Activated T-cell treated with anti-CD3 and anti-CD28 coated beads, Interleukin-2, amount 50 U/mL, for 24 hours (primary cell): Measurements from ENCODE around the gene GNMT.
A peak's percentile ranks its signal among the peaks of the same experiment; 100 is the strongest.

Experiments used
- DNase-seq: peaks from one replicate; pipeline ENCODE4 v3.0.0-alpha.2; 2020
- H3K27ac Mint-ChIP-seq: 2 replicates; pipeline ENCODE4 v1.8.0; 2020; ENCODE audit warnings: mild to moderate bottlenecking, mixed read lengths
- H3K27me3 Mint-ChIP-seq: 2 replicates; pipeline ENCODE4 v1.8.0; 2020; ENCODE audit warnings: mixed read lengths
- H3K36me3 Mint-ChIP-seq: 2 replicates; pipeline ENCODE4 v1.8.0; 2020; ENCODE audit warnings: low read depth, mixed read lengths
- H3K4me1 Mint-ChIP-seq: 2 replicates; pipeline ENCODE4 v1.8.0; 2020; ENCODE audit warnings: low read depth, mixed read lengths
- H3K4me3 Mint-ChIP-seq: 2 replicates; pipeline ENCODE4 v1.8.0; 2020; ENCODE audit warnings: mild to moderate bottlenecking, moderate library complexity, mixed read lengths
- H3K9me3 Mint-ChIP-seq: 2 replicates; pipeline ENCODE4 v1.8.0; 2020; ENCODE audit warnings: mixed read lengths

Gene GNMT

GRCh38 chr6:42960243-42961019 lies at the start of gene GNMT:
GNMT (plus strand) TSS chr6:42960754; CDS start chr6:42960768, 14 bp downstream.
- peaks cover 15% of the 10 kb centered on the region for H3K4me1 Mint-ChIP-seq
- no peaks in the 10 kb centered on the region for H3K9me3 Mint-ChIP-seq
- H3K27ac Mint-ChIP-seq = no peak within 1 kb of the TSS

GRCh38 chr6:42911171-42912021 lies 49.2 kb upstream of the GNMT start:
- Mint-ChIP-seq H3K27ac (no peak overlapping the region), H3K4me3 (peak overlapping the region; percentile 20), H3K4me1 (peaks cover 3% of the 10 kb centered on the region), H3K9me3 (no peaks in the 10 kb centered on the region), H3K27me3 (peaks cover 16% of the 10 kb centered on the region), H3K36me3 (no peaks in the 10 kb centered on the region)
- no peak for DNase-seq

More at GRCh38 chr6:42960243-42961019, at the start of gene GNMT:
- no peaks in the 10 kb centered on the region for H3K27me3 Mint-ChIP-seq
- H3K4me3 Mint-ChIP-seq = peak within 1 kb of the TSS; percentile 65
- peak; percentile 63 for DNase-seq
- peaks cover 22% of the 10 kb centered on the region for H3K36me3 Mint-ChIP-seq

- peaks cover 16% of the 10 kb centered on the region for H3K27me3 Mint-ChIP-seq
- H3K36me3 Mint-ChIP-seq = no peaks in the 10 kb centered on the region
- no peak for DNase-seq
- peaks cover 3% of the 10 kb centered on the region for H3K4me1 Mint-ChIP-seq
- no peak overlapping the region for H3K27ac Mint-ChIP-seq
- H3K9me3 Mint-ChIP-seq = no peaks in the 10 kb centered on the region
- H3K4me3 Mint-ChIP-seq = no peak overlapping the region
Measured at GRCh38 chr6:42914546-42914945, 46.0 kb upstream of the GNMT start.

- H3K27ac Mint-ChIP-seq = no peak within 1 kb of the TSS
- peaks cover 16% of the 10 kb centered on the region for H3K27me3 Mint-ChIP-seq
- H3K36me3 Mint-ChIP-seq = no peaks in the 10 kb centered on the region
- no peak for DNase-seq
- no peaks in the 10 kb centered on the region for H3K9me3 Mint-ChIP-seq
- H3K4me3 Mint-ChIP-seq = no peak within 1 kb of the TSS
- peaks cover 3% of the 10 kb centered on the region for H3K4me1 Mint-ChIP-seq
Measured at GRCh38 chr6:42915732-42916131, 44.8 kb upstream of the GNMT start, which contains the start of gene PTCRA. PTCRA (plus strand) TSS chr6:42916053; CDS start chr6:42916070, 17 bp downstream.

GRCh38 chr6:42916288-42916687 lies 44.3 kb upstream of the GNMT start:
- Mint-ChIP-seq H3K4me1 (peaks cover 1% of the 10 kb centered on the region), H3K36me3 (no peaks in the 10 kb centered on the region), H3K27me3 (peaks cover 12% of the 10 kb centered on the region), H3K4me3 (no peak overlapping the region), H3K27ac (no peak overlapping the region), H3K9me3 (no peaks in the 10 kb centered on the region)
- no peak for DNase-seq

GRCh38 chr6:42921801-42922200 lies 38.8 kb upstream of the GNMT start:
- H3K27me3 Mint-ChIP-seq = no peaks in the 10 kb centered on the region
- H3K9me3 Mint-ChIP-seq = no peaks in the 10 kb centered on the region
- no peaks in the 10 kb centered on the region for H3K36me3 Mint-ChIP-seq
- no peak overlapping the region for H3K4me3 Mint-ChIP-seq
- no peak for DNase-seq
- no peak overlapping the region for H3K27ac Mint-ChIP-seq
- H3K4me1 Mint-ChIP-seq = no peaks in the 10 kb centered on the region

- no peaks in the 10 kb centered on the region for H3K27me3 Mint-ChIP-seq
- peaks cover 5% of the 10 kb centered on the region for H3K4me1 Mint-ChIP-seq
Measured at GRCh38 chr6:42923666-42924065, 36.9 kb upstream of the GNMT start.

GRCh38 chr6:42925248-42925857 lies 35.2 kb upstream of the GNMT start:
- H3K27ac Mint-ChIP-seq = peak overlapping the region; percentile 38
- no peaks in the 10 kb centered on the region for H3K9me3 Mint-ChIP-seq
- no peaks in the 10 kb centered on the region for H3K27me3 Mint-ChIP-seq
- H3K4me1 Mint-ChIP-seq = peaks cover 11% of the 10 kb centered on the region
- H3K4me3 Mint-ChIP-seq = no peak overlapping the region
- no peak for DNase-seq
- peaks cover 12% of the 10 kb centered on the region for H3K36me3 Mint-ChIP-seq

More at GRCh38 chr6:42923666-42924065, 36.9 kb upstream of the GNMT start:
- H3K27ac Mint-ChIP-seq = no peak overlapping the region
- no peaks in the 10 kb centered on the region for H3K9me3 Mint-ChIP-seq
- H3K4me3 Mint-ChIP-seq = no peak overlapping the region
- no peaks in the 10 kb centered on the region for H3K36me3 Mint-ChIP-seq
- no peak for DNase-seq

GRCh38 chr6:42928986-42929820 lies 31.4 kb upstream of the GNMT start, which contains the start of gene CNPY3:
CNPY3 (plus strand) TSS chr6:42929480; CDS start chr6:42929571, 91 bp downstream.
- Mint-ChIP-seq H3K36me3 (peaks cover 46% of the 10 kb centered on the region), H3K27ac (peak within 1 kb of the TSS; percentile 100), H3K4me3 (peak within 1 kb of the TSS; percentile 99), H3K4me1 (peaks cover 46% of the 10 kb centered on the region), H3K9me3 (no peaks in the 10 kb centered on the region), H3K27me3 (no peaks in the 10 kb centered on the region)
- peak; percentile 92 for DNase-seq

GRCh38 chr6:42929821-42930360 lies 30.7 kb upstream of the GNMT start:
- peaks cover 48% of the 10 kb centered on the region for H3K4me1 Mint-ChIP-seq
- DNase-seq = no peak

GRCh38 chr6:42932412-42932811 lies 28.1 kb upstream of the GNMT start:
- H3K4me1 Mint-ChIP-seq = peaks cover 57% of the 10 kb centered on the region
- H3K4me3 Mint-ChIP-seq = peak overlapping the region; percentile 51
- peak overlapping the region; percentile 81 for H3K27ac Mint-ChIP-seq
- H3K36me3 Mint-ChIP-seq = peaks cover 79% of the 10 kb centered on the region
- DNase-seq = no peak
- no peaks in the 10 kb centered on the region for H3K27me3 Mint-ChIP-seq
- no peaks in the 10 kb centered on the region for H3K9me3 Mint-ChIP-seq

More at GRCh38 chr6:42929821-42930360, 30.7 kb upstream of the GNMT start:
- H3K27me3 Mint-ChIP-seq = no peaks in the 10 kb centered on the region
- peak overlapping the region; percentile 99 for H3K4me3 Mint-ChIP-seq
- no peaks in the 10 kb centered on the region for H3K9me3 Mint-ChIP-seq
- H3K36me3 Mint-ChIP-seq = peaks cover 53% of the 10 kb centered on the region
- peak overlapping the region; percentile 100 for H3K27ac Mint-ChIP-seq

- H3K36me3 Mint-ChIP-seq = peaks cover 86% of the 10 kb centered on the region
- H3K4me1 Mint-ChIP-seq = peaks cover 57% of the 10 kb centered on the region
- peak overlapping the region; percentile 51 for H3K4me3 Mint-ChIP-seq
- no peaks in the 10 kb centered on the region for H3K9me3 Mint-ChIP-seq
- no peak for DNase-seq
- peak overlapping the region; percentile 81 for H3K27ac Mint-ChIP-seq
- H3K27me3 Mint-ChIP-seq = no peaks in the 10 kb centered on the region
Measured at GRCh38 chr6:42933205-42933604, 27.3 kb upstream of the GNMT start.

- Mint-ChIP-seq H3K36me3 (peaks cover 96% of the 10 kb centered on the region), H3K27me3 (no peaks in the 10 kb centered on the region), H3K4me1 (peaks cover 46% of the 10 kb centered on the region), H3K9me3 (no peaks in the 10 kb centered on the region), H3K4me3 (no peak overlapping the region), H3K27ac (peak overlapping the region; percentile 74)
- DNase-seq = no peak
Measured at GRCh38 chr6:42935322-42935721, 25.2 kb upstream of the GNMT start.
